ENCODE measurements around the gene TXNDC15.
A peak's percentile ranks its signal among the peaks of the same experiment; 100 is the strongest.
"Not testable (repeated sequence)": the region's sequence is repeated elsewhere in the genome, so short reads cannot be mapped to it uniquely, and the experiment has no call there.

TXNDC15 gene

DNA sequence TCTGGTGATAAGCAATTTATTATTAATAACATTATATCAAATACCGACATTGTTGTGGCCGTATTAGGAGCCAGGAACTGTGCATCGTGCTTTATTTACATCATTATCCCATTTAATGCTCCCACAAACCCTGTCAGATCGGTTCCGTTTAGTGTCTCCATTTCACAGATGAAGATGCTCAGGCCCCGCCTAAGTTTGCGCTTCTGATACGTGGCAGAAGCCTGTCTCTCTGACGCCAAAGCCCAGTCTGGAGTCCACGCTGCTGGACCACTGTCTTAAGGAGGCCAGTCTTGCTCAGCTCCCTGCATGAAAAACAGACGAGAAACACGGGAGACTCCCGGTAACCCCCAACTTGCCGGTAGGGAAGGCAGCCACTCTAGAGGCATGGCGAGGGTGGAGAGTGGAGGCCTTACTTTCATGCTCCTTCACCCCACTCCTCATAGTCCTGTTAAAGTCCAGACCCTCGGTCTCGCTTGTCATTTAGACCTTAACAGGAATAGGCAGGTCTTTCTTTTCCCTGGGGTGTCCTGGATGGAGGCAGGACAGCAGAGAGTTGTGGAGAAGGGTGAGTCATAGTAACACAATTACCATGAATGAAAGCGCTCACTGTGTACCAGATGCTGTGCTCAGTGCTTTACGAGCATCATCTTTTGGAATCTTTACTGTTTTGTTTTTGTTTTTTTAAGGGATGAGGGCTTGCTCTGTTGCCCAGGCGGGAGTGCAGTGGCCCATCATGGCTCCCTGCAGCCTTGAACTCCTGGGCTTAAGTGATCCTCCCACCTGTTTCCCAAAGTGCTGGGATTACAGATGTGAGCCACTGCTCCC, 872 bp downstream of the TXNDC15 start:
- Mint-ChIP-seq H3K27ac (peak overlapping the region; percentile 99 to 100 (median 99)), H3K9me3 (no peaks in the 10 kb centered on the region), H3K27me3 (ENCODE audit: low read depth) (no peaks in the 10 kb centered on the region), H3K4me3 (peak overlapping the region; percentile 95 to 99 (median 98)), H3K36me3 (ENCODE audit: low read depth) (peaks cover 18% of the 10 kb centered on the region), H3K4me1 (peaks cover 21% of the 10 kb centered on the region)
- TF ChIP-seq, protein P1, sequence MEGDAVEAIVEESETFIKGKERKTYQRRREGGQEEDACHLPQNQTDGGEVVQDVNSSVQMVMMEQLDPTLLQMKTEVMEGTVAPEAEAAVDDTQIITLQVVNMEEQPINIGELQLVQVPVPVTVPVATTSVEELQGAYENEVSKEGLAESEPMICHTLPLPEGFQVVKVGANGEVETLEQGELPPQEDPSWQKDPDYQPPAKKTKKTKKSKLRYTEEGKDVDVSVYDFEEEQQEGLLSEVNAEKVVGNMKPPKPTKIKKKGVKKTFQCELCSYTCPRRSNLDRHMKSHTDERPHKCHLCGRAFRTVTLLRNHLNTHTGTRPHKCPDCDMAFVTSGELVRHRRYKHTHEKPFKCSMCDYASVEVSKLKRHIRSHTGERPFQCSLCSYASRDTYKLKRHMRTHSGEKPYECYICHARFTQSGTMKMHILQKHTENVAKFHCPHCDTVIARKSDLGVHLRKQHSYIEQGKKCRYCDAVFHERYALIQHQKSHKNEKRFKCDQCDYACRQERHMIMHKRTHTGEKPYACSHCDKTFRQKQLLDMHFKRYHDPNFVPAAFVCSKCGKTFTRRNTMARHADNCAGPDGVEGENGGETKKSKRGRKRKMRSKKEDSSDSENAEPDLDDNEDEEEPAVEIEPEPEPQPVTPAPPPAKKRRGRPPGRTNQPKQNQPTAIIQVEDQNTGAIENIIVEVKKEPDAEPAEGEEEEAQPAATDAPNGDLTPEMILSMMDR (IDR thresholded peaks at IDR 0.05; ENCODE audit: unreplicated experiment in 3 of 3): no peak

DNA sequence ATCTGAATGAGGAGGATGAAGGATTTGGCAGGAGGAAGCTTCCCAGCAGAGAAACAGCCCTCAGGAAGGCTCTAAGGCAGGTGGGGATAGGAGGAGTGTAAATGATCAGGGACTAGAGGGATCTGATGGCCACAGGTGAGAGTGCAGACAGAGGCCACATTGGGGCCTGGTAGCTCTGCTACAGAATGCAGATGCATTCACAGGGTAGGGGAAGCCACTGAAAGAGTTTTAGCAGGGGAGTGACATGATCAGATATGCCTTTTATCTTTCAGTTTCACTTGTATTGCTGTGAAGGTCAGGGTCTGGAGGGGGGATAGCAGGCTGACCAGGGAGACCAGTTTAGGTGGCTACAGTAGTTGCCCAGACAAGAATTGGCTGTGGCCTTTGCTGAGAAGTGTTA, 3.0 kb downstream of the TXNDC15 start:
- H3K9me3 Mint-ChIP-seq: no peaks in the 10 kb centered on the region
- peaks cover 23% of the 10 kb centered on the region for H3K36me3 Mint-ChIP-seq (ENCODE audit: low read depth)
- TF ChIP-seq, protein P1 (IDR thresholded peaks at IDR 0.05; ENCODE audit: unreplicated experiment in 3 of 3): no peak
- H3K27ac Mint-ChIP-seq: no peak overlapping the region
- H3K27me3 Mint-ChIP-seq (ENCODE audit: low read depth): no peaks in the 10 kb centered on the region
- peaks cover 21% of the 10 kb centered on the region for H3K4me1 Mint-ChIP-seq
- H3K4me3 Mint-ChIP-seq: peak overlapping the region in 2 of 3 experiments; percentile 38 to 56

DNA sequence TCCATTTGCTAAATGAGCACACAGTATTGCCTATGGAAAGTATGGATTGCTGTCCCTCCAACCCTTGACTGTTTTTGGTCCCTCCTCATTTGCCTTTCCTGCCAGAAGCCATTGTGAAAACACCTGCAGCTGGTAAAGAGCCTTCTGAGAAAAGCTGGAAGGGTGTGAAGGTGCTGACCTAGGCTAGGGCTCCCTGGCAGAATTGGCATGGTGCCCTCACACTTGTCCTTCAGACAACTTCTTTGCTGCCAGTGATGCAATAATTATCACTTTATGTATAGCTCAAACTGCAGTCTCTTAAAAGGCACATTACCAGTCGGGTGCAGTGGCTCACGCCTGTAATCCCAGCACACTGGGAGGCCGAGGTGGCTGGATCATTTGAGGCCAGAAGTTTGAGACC, 4.2 kb downstream of the TXNDC15 start:
- no peaks in the 10 kb centered on the region for H3K27me3 Mint-ChIP-seq (ENCODE audit: low read depth)
- no peaks in the 10 kb centered on the region for H3K9me3 Mint-ChIP-seq
- peaks cover 26% of the 10 kb centered on the region for H3K36me3 Mint-ChIP-seq (ENCODE audit: low read depth)
- peaks cover 21% of the 10 kb centered on the region for H3K4me1 Mint-ChIP-seq
- peak overlapping the region; percentile 41 to 56 (median 54) for H3K4me3 Mint-ChIP-seq
- H3K27ac Mint-ChIP-seq: peak overlapping the region in 1 of 3 experiments; percentile 28
- TF ChIP-seq, protein P1 (IDR thresholded peaks at IDR 0.05; ENCODE audit: unreplicated experiment in 3 of 3): no peak

DNA sequence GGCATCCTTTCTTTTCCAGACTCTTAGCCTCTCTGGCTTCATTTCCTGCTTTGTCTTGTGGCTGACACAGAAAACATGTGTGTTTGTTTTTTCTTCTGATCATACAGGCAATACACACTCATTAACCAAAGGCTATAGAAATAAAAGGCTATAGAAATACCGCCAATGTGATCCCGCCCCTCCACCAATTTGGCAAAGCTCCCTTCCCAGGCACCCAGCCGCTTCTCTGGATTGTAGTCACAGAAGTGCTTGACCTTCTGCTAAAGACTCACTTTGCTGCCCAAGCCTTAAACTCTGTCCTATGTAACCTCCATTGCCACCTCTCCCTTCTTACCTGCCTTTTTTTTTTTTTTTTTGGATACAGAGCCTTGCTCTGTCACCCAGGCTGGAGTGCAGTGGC, 5.3 kb downstream of the TXNDC15 start:
- H3K4me1 Mint-ChIP-seq: peaks cover 17% of the 10 kb centered on the region
- peaks cover 26% of the 10 kb centered on the region for H3K36me3 Mint-ChIP-seq (ENCODE audit: low read depth)
- no peaks in the 10 kb centered on the region for H3K27me3 Mint-ChIP-seq (ENCODE audit: low read depth)
- TF ChIP-seq, protein P1 (IDR thresholded peaks at IDR 0.05; ENCODE audit: unreplicated experiment in 3 of 3): no peak
- no peaks in the 10 kb centered on the region for H3K9me3 Mint-ChIP-seq
- peak overlapping the region in 1 of 3 experiments; percentile 33 for H3K27ac Mint-ChIP-seq
- H3K4me3 Mint-ChIP-seq: peak overlapping the region in 1 of 3 experiments; percentile 45

DNA sequence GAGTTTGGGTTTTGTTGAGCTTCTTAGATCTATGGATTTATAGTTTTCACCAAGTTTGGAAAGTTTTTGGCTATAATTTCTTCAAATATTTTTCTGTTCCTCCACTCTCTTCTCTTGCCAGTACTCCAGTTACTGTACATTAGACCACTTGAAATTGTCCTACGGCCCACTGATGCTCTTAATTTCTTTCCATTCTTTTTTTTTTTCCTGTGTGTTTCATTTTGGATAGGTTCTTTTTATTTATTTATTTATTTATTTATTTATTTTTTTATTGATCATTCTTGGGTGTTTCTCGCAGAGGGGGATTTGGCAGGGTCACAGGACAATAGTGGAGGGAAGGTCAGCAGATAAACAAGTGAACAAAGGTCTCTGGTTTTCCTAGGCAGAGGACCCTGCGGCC, 6.8 kb downstream of the TXNDC15 start:
- H3K36me3 Mint-ChIP-seq (ENCODE audit: low read depth): peaks cover 31% of the 10 kb centered on the region
- H3K27ac Mint-ChIP-seq: peak overlapping the region in 1 of 3 experiments; percentile 27
- H3K27me3 Mint-ChIP-seq (ENCODE audit: low read depth); H3K4me3 Mint-ChIP-seq; H3K9me3 Mint-ChIP-seq: not testable (repeated sequence)
- H3K4me1 Mint-ChIP-seq: peaks cover 10% of the 10 kb centered on the region

DNA sequence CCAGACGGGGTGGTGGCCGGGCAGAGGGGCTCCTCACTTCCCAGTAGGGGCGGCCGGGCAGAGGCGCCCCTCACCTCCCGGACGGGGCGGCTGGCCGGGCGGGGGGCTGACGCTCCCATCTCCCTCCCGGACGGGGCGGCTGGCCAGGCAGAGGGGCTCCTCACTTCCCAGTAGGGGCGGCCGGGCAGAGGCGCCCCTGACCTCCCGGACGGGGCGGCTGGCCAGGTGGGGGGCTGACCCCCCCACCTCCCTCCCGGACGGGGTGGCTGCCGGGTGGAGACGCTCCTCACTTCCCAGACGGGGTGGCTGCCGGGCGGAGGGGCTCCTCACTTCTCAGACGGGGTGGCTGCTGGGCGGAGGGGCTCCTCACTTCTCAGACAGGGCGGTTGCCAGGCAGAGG, 7.5 kb downstream of the TXNDC15 start:
- H3K27ac Mint-ChIP-seq; H3K9me3 Mint-ChIP-seq; H3K4me3 Mint-ChIP-seq; H3K27me3 Mint-ChIP-seq (ENCODE audit: low read depth); H3K4me1 Mint-ChIP-seq: not testable (repeated sequence)
- H3K36me3 Mint-ChIP-seq (ENCODE audit: low read depth): peaks cover 31% of the 10 kb centered on the region

DNA sequence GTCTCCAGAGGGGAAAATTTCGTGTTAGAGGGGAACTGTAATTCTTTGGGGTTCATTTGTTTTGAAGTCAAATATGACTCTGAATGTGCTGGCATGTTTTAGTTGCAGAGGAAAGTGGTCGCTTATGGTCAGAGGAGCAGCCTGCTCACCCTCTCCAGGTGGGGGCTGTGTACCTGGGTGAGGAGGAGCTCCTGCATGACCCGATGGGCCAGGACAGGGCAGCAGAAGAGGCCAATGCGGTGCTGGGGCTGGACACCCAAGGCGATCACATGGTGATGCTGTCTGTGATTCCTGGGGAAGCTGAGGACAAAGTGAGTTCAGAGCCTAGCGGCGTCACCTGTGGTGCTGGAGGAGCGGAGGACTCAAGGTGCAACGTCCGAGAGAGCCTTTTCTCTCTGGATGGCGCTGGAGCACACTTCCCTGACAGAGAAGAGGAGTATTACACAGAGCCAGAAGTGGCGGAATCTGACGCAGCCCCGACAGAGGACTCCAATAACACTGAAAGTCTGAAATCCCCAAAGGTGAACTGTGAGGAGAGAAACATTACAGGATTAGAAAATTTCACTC, 13.5 kb downstream of the TXNDC15 start:
- no peaks in the 10 kb centered on the region for H3K4me1 Mint-ChIP-seq
- peaks cover 58% of the 10 kb centered on the region for H3K36me3 Mint-ChIP-seq (ENCODE audit: low read depth)
- H3K27ac Mint-ChIP-seq: no peak overlapping the region
- H3K9me3 Mint-ChIP-seq: peaks cover 12% of the 10 kb centered on the region
- H3K4me3 Mint-ChIP-seq: no peak overlapping the region
- H3K27me3 Mint-ChIP-seq (ENCODE audit: low read depth): no peaks in the 10 kb centered on the region
- TF ChIP-seq, protein P1 (IDR thresholded peaks at IDR 0.05; ENCODE audit: unreplicated experiment in 3 of 3): no peak

Data from nephron (organoid).